ENCODE measurements around the gene OVAAL. TPM values are rescaled to one million over a fixed set of nuclear protein-coding genes. Genes with fewer than 3 reads are reported as not detected.

OVAAL gene
- not detected in 2 replicates for total RNA-seq

DNA sequence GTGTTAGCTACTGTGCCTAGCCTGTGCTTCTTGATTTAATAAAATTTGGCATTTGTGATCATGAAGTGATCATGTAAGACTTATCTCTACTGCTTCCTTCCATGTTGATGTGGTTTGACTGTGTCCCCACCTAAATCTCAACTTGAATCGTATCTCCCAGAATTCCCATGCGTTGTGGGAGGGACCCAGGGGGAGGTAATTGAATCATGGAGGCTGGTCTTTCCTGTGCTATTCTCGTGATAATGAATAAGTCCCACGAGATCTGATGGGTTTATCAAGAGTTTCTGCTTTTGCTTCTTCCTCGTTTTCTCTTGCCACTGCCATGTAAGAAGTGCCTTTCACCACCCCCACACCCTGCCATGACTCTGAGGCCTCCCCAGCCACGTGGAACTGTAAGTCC is at the start of gene OVAAL:
TSS of gene OVAAL (plus strand) at position 301 of the 400 bp plus-strand sequence.

Other genes with a start within 250 kb of the OVAAL start
- gene ACBD6, start 56.4 kb upstream of the OVAAL start, total RNA-seq, result 66.4 and 72.1 TPM in 2 replicates
- gene XPR1, start 73.1 kb downstream of the OVAAL start, total RNA-seq, result 21.9 and 22.7 TPM in 2 replicates